GM13976 (cell line): ENCODE data around the gene SRD5A3.
"Not testable (repeated sequence)": the region's sequence is repeated elsewhere in the genome, so short reads cannot be mapped to it uniquely, and the experiment has no call there.

Source experiments
- DNase-seq: peaks from one replicate; pipeline ENCODE4 v3.0.0; 2012; ENCODE audit warnings: low spot score
- CTCF ChIP-seq: IDR thresholded peaks from 2 replicates; pipeline ENCODE4 v1.5.1; 2012; ENCODE audit warnings: borderline replicate concordance, mild to moderate bottlenecking; ENCODE audit not compliant: insufficient read depth; ENCODE audit errors: extremely low read depth, missing control alignments, control extremely low read depth
- in situ Hi-C: fragments of 300-500 bp; cut with MboI; formaldehyde crosslinking; loops from one replicate; pipeline ENCODE4 v1.12.0; 2022; ENCODE audit warnings: low sequenced_read_pairs, mixed read lengths, inconsistent platforms; ENCODE audit not compliant: unreplicated experiment

The SRD5A3 gene

GRCh38 chr4:55359397-55359916, 13.4 kb downstream of the SRD5A3 start:
- TF ChIP-seq CTCF = no peak
- no peak for DNase-seq
- in situ Hi-C loops = no loop called here

GRCh38 chr4:55362938-55363337, 16.9 kb downstream of the SRD5A3 start:
- DNase-seq, in situ Hi-C loops: not testable (repeated sequence)

- TF ChIP-seq CTCF = no peak
- in situ Hi-C loops = no loop called here
- no peak for DNase-seq
Measured at GRCh38 chr4:55363691-55364351, 17.8 kb downstream of the SRD5A3 start.

- in situ Hi-C loops = no loop called here
- no peak for DNase-seq
Measured at GRCh38 chr4:55364691-55365344, 18.8 kb downstream of the SRD5A3 start.

GRCh38 chr4:55365345-55365728, 19.3 kb downstream of the SRD5A3 start:
- no peak for DNase-seq
- in situ Hi-C loops = no loop called here
- no peak for TF ChIP-seq CTCF

More at GRCh38 chr4:55364691-55365344, 18.8 kb downstream of the SRD5A3 start:
- TF ChIP-seq CTCF = no peak

GRCh38 chr4:55366621-55367020, 20.6 kb downstream of the SRD5A3 start:
- no peak for TF ChIP-seq CTCF
- DNase-seq = no peak
- in situ Hi-C loops = no loop called here

- no peak for TF ChIP-seq CTCF
- DNase-seq = no peak
- in situ Hi-C loops = no loop called here
Measured at GRCh38 chr4:55367084-55367722, 21.2 kb downstream of the SRD5A3 start.
